HEK293 (cell line): ENCODE results near the gene MDM2.

Experiments used
- CTCF ChIA-PET: fragments of 350-600 bp; formaldehyde crosslinking; extraction: SDS; loops from one replicate; lab custom pipeline; 2021; ENCODE audit warnings: antibody characterized with exemption; lab: Yijun Ruan, JAX
- POLR2A ChIA-PET: fragments of 300-600 bp; formaldehyde crosslinking; extraction: SDS; loops from one replicate; lab custom pipeline; 2020; ENCODE audit warnings: antibody characterized with exemption, inconsistent platforms; lab: Yijun Ruan, JAX
- H3K27ac ChIP-seq: fragments of 200-500 bp; sonication (Bioruptor generic); 2 replicates; pipeline ENCODE4 v1.5.1; 2014; ENCODE audit warnings: low read depth, low read length, control low read depth, inconsistent platforms; ENCODE audit errors: extremely low read depth
- H3K36me3 ChIP-seq, 2 experiments: fragments of 200-500 bp in 1 of 2; sonication (Bioruptor generic) in 1 of 2; 1 replicate in 1 of 2; 2 replicates in 1 of 2; pipeline ENCODE4 v1.5.1; 2014 to 2017; ENCODE audit warnings: inconsistent platforms in 2 of 2, low read length in 2 of 2; ENCODE audit not compliant: control insufficient read depth in 2 of 2, insufficient read depth in 1 of 2
- H3K4me1 ChIP-seq: fragments of 200-500 bp; sonication (Bioruptor generic); 2 replicates; pipeline ENCODE4 v1.5.1; 2014; ENCODE audit warnings: mild to moderate bottlenecking, low read length, inconsistent platforms; ENCODE audit not compliant: control insufficient read depth, insufficient read depth
- H3K4me3 ChIP-seq: 2 replicates; pipeline ENCODE4 v1.5.1; 2011; ENCODE audit warnings: low read depth, mild to moderate bottlenecking, control low read depth, low read length, moderate library complexity
- H3K9me3 ChIP-seq: fragments of 200-500 bp; sonication (Bioruptor generic); 2 replicates; pipeline ENCODE4 v1.5.1; 2014; ENCODE audit warnings: low read depth, low read length, inconsistent platforms; ENCODE audit not compliant: control insufficient read depth, insufficient read depth
- SCRT2 ChIP-seq: fragments of 450-650 bp; formaldehyde crosslinking; IDR thresholded peaks from 2 replicates; pipeline ENCODE4 v1.5.1; 2016; ENCODE audit warnings: missing biosample characterization, missing genetic modification characterization
- YY1 ChIP-seq: fragments of 450-650 bp; formaldehyde crosslinking; IDR thresholded peaks from 2 replicates; pipeline ENCODE4 v1.5.1; 2018; ENCODE audit warnings: missing biosample characterization, missing genetic modification characterization
- ZNF10 ChIP-seq: fragments of 450-650 bp; formaldehyde crosslinking; IDR thresholded peaks from 2 replicates; pipeline ENCODE4 v1.5.1; 2017; ENCODE audit warnings: missing biosample characterization, missing genetic modification characterization
- ZNF140 ChIP-seq: fragments of 450-650 bp; formaldehyde crosslinking; IDR thresholded peaks from 2 replicates; pipeline ENCODE4 v1.5.1; 2016; ENCODE audit warnings: missing biosample characterization, missing genetic modification characterization
- ZNF155 ChIP-seq: fragments of 450-650 bp; formaldehyde crosslinking; IDR thresholded peaks from 2 replicates; pipeline ENCODE4 v1.5.1; 2016; ENCODE audit warnings: missing biosample characterization, missing genetic modification characterization
- ZNF157 ChIP-seq: fragments of 450-650 bp; formaldehyde crosslinking; IDR thresholded peaks from 2 replicates; pipeline ENCODE4 v1.5.1; 2016; ENCODE audit warnings: missing biosample characterization, missing genetic modification characterization
- ZNF214 ChIP-seq: fragments of 450-650 bp; formaldehyde crosslinking; IDR thresholded peaks from 2 replicates; pipeline ENCODE4 v1.5.1; 2017; ENCODE audit warnings: missing biosample characterization, mild to moderate bottlenecking, missing genetic modification characterization, borderline replicate concordance
- ZNF350 ChIP-seq: fragments of 450-650 bp; formaldehyde crosslinking; IDR thresholded peaks from 2 replicates; pipeline ENCODE4 v1.5.0; 2017; ENCODE audit warnings: missing biosample characterization, mild to moderate bottlenecking, missing genetic modification characterization
- ZNF529 ChIP-seq: fragments of 450-650 bp; formaldehyde crosslinking; IDR thresholded peaks from 2 replicates; pipeline ENCODE4 v1.5.1; 2017; ENCODE audit warnings: missing genetic modification characterization, missing biosample characterization; ENCODE audit not compliant: insufficient replicate concordance
- ZNF560 ChIP-seq: fragments of 450-650 bp; formaldehyde crosslinking; IDR thresholded peaks from 2 replicates; pipeline ENCODE4 v1.5.1; 2017; ENCODE audit warnings: missing biosample characterization, missing genetic modification characterization, borderline replicate concordance
- ZNF785 ChIP-seq: fragments of 450-650 bp; formaldehyde crosslinking; IDR thresholded peaks from 2 replicates; pipeline ENCODE4 v1.5.1; 2016; ENCODE audit warnings: missing biosample characterization, missing genetic modification characterization
- TF ChIP-seq, protein P1 (sequence below): fragments of 450-650 bp; formaldehyde crosslinking; IDR thresholded peaks from 2 replicates; pipeline ENCODE4 v1.5.1; 2016; ENCODE audit warnings: missing biosample characterization, missing genetic modification characterization
- TF ChIP-seq, protein P2 (sequence below): fragments of 450-650 bp; formaldehyde crosslinking; IDR thresholded peaks from 2 replicates; pipeline ENCODE4 v1.5.1; 2016; ENCODE audit warnings: missing biosample characterization, missing genetic modification characterization
- TF ChIP-seq, protein P3 (sequence below): fragments of 450-650 bp; formaldehyde crosslinking; conservative IDR thresholded peaks from 2 replicates; pipeline ENCODE4 v1.5.1; 2016; ENCODE audit warnings: low read depth, missing biosample characterization, missing genetic modification characterization
- TF ChIP-seq, protein P4 (sequence below): fragments of 450-650 bp; formaldehyde crosslinking; IDR thresholded peaks from 2 replicates; pipeline ENCODE4 v1.5.1; 2016; ENCODE audit warnings: missing biosample characterization, missing genetic modification characterization
- TF ChIP-seq, protein P5 (sequence below): fragments of 450-650 bp; formaldehyde crosslinking; IDR thresholded peaks from 2 replicates; pipeline ENCODE4 v1.5.1; 2016; ENCODE audit warnings: missing biosample characterization, missing genetic modification characterization

Gene MDM2

DNA sequence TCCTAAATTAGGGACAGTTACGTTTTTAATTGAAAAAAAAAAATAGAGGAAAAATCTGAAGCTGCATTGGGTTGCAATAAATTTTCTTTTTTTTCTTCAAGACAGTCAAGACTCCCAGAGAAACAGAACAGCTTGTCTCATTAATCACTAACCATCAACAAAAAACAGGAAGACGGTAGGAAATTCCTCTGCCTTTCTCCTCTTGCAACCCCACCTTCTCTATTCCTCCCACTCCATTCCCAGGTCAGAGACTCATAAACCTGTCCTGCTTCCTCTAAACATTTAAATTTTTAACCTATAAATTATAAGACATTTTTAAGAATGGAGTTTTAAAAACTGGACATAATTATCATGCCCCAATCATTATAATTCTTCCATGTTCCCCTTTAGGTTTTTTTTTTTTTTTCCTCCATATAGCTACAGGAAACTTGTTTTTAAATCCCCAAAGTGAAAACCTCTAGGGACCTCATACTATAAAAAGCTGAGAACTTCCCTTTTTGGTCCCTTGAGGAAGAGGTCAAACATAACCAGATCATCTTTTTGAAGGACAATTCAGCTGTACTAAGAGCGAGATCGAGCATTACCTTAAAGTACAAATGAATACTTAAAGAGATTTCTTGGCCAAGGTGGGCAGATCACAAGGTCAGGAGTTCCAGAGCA lies 89.0 kb downstream of the MDM2 start (continued):
- TF ChIP-seq, protein P1, sequence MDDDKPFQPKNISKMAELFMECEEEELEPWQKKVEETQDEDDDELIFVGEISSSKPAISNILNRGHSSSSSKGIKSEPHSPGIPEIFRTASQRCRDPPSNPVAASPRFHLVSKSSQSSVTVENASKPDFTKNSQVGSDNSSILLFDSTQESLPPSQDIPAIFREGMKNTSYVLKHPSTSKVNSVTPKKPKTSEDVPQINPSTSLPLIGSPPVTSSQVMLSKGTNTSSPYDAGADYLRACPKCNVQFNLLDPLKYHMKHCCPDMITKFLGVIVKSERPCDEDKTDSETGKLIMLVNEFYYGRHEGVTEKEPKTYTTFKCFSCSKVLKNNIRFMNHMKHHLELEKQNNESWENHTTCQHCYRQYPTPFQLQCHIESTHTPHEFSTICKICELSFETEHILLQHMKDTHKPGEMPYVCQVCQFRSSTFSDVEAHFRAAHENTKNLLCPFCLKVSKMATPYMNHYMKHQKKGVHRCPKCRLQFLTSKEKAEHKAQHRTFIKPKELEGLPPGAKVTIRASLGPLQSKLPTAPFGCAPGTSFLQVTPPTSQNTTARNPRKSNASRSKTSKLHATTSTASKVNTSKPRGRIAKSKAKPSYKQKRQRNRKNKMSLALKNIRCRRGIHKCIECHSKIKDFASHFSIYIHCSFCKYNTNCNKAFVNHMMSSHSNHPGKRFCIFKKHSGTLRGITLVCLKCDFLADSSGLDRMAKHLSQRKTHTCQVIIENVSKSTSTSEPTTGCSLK = no peak
- TF ChIP-seq, protein P2, sequence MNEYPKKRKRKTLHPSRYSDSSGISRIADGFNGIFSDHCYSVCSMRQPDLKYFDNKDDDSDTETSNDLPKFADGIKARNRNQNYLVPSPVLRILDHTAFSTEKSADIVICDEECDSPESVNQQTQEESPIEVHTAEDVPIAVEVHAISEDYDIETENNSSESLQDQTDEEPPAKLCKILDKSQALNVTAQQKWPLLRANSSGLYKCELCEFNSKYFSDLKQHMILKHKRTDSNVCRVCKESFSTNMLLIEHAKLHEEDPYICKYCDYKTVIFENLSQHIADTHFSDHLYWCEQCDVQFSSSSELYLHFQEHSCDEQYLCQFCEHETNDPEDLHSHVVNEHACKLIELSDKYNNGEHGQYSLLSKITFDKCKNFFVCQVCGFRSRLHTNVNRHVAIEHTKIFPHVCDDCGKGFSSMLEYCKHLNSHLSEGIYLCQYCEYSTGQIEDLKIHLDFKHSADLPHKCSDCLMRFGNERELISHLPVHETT (tag by site-specific recombination) = no peak
- TF ChIP-seq, protein P3, sequence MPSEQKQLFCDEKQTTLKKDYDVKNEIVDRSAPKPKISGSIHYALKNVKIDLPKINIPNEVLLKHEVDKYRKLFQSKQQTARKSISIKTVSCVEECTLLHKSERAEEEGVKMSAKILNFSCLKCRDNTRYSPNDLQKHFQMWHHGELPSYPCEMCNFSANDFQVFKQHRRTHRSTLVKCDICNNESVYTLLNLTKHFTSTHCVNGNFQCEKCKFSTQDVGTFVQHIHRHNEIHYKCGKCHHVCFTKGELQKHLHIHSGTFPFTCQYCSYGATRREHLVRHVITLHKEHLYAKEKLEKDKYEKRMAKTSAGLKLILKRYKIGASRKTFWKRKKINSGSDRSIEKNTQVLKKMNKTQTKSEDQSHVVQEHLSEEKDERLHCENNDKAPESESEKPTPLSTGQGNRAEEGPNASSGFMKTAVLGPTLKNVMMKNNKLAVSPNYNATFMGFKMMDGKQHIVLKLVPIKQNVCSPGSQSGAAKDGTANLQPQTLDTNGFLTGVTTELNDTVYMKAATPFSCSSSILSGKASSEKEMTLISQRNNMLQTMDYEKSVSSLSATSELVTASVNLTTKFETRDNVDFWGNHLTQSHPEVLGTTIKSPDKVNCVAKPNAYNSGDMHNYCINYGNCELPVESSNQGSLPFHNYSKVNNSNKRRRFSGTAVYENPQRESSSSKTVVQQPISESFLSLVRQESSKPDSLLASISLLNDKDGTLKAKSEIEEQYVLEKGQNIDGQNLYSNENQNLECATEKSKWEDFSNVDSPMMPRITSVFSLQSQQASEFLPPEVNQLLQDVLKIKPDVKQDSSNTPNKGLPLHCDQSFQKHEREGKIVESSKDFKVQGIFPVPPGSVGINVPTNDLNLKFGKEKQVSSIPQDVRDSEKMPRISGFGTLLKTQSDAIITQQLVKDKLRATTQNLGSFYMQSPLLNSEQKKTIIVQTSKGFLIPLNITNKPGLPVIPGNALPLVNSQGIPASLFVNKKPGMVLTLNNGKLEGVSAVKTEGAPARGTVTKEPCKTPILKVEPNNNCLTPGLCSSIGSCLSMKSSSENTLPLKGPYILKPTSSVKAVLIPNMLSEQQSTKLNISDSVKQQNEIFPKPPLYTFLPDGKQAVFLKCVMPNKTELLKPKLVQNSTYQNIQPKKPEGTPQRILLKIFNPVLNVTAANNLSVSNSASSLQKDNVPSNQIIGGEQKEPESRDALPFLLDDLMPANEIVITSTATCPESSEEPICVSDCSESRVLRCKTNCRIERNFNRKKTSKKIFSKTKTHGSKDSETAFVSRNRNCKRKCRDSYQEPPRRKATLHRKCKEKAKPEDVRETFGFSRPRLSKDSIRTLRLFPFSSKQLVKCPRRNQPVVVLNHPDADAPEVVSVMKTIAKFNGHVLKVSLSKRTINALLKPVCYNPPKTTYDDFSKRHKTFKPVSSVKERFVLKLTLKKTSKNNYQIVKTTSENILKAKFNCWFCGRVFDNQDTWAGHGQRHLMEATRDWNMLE (tag by site-specific recombination) = no peak
- no peak for TF ChIP-seq SCRT2

DNA sequence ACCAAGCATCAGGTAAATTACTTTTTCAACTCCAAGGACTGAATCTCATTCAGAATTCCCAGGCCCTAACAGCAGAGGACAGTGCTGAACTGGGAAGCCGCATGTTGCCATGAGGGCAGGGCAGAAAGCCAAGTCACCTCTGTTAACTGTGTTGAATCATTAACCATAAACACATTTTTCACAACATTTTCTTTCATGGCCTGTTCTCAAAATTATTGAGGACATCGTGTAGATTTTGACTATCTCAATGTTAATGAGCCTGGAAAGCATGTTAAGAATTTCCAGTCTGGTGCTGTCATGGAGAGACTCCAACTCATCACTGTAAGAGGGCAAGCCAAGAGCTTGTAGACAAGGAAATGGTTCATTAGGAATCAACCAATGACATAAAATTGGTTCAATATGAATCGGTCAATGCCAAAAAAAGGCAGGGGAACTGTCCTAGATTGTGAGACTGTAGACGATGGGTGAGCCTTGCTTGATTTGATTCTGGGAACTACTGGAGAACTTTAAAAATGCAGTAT lies 91.3 kb downstream of the MDM2 start:
- H3K4me3 ChIP-seq = no peak overlapping the region
- H3K4me1 ChIP-seq = no peaks in the 10 kb centered on the region
- H3K36me3 ChIP-seq = no peaks in the 10 kb centered on the region
- POLR2A ChIA-PET = no interaction called here
- CTCF ChIA-PET = interaction anchor here (0.6 to 1.2 kb wide), 3 partner anchors 25 to 260 kb away, joined by 3 to 4 read pairs (median 3); no protein-coding TSS in a partner anchor
- no peaks in the 10 kb centered on the region for H3K9me3 ChIP-seq
- no peak overlapping the region for H3K27ac ChIP-seq
- TF ChIP-seq, protein P4, sequence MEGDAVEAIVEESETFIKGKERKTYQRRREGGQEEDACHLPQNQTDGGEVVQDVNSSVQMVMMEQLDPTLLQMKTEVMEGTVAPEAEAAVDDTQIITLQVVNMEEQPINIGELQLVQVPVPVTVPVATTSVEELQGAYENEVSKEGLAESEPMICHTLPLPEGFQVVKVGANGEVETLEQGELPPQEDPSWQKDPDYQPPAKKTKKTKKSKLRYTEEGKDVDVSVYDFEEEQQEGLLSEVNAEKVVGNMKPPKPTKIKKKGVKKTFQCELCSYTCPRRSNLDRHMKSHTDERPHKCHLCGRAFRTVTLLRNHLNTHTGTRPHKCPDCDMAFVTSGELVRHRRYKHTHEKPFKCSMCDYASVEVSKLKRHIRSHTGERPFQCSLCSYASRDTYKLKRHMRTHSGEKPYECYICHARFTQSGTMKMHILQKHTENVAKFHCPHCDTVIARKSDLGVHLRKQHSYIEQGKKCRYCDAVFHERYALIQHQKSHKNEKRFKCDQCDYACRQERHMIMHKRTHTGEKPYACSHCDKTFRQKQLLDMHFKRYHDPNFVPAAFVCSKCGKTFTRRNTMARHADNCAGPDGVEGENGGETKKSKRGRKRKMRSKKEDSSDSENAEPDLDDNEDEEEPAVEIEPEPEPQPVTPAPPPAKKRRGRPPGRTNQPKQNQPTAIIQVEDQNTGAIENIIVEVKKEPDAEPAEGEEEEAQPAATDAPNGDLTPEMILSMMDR (tag by site-specific recombination) = 0 out of 2 replicates have a peak, but pooled peaks have one; percentile 20
- no peak for TF ChIP-seq ZNF529 (tag by site-specific recombination)
- TF ChIP-seq, all 188 proteins: peak for 1

DNA sequence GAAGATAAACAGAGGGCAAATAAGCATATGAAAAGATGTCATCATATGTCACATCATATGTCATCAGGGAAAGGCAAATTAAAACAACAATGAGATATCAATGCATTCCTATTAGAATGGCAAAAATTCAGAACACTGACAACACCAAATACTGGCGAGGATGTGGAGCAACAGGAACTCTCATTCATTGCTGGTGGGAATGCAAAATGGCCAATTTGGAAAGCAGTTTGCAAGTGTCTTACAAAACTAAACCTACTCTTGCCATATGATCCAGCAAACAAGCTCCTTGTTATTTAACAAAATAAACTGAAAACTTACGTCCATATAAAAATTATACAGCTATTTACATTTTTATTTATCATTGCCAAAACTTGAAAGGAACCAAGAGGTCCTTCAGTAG lies 92.3 kb downstream of the MDM2 start:
- H3K4me3 ChIP-seq = no peak overlapping the region
- CTCF ChIA-PET = interaction anchor here (0.7 to 1.2 kb wide), 2 partner anchors 26 to 170 kb away, joined by 3 to 4 read pairs; no protein-coding TSS in a partner anchor
- POLR2A ChIA-PET = no interaction called here
- no peak overlapping the region for H3K27ac ChIP-seq
- H3K9me3 ChIP-seq = no peaks in the 10 kb centered on the region
- H3K36me3 ChIP-seq = no peaks in the 10 kb centered on the region
- H3K4me1 ChIP-seq = no peaks in the 10 kb centered on the region
- TF ChIP-seq ZNF157 = no peak
- no peak for TF ChIP-seq ZNF140 (tag by site-specific recombination)
- TF ChIP-seq ZNF10 = no peak
- TF ChIP-seq, protein P5, sequence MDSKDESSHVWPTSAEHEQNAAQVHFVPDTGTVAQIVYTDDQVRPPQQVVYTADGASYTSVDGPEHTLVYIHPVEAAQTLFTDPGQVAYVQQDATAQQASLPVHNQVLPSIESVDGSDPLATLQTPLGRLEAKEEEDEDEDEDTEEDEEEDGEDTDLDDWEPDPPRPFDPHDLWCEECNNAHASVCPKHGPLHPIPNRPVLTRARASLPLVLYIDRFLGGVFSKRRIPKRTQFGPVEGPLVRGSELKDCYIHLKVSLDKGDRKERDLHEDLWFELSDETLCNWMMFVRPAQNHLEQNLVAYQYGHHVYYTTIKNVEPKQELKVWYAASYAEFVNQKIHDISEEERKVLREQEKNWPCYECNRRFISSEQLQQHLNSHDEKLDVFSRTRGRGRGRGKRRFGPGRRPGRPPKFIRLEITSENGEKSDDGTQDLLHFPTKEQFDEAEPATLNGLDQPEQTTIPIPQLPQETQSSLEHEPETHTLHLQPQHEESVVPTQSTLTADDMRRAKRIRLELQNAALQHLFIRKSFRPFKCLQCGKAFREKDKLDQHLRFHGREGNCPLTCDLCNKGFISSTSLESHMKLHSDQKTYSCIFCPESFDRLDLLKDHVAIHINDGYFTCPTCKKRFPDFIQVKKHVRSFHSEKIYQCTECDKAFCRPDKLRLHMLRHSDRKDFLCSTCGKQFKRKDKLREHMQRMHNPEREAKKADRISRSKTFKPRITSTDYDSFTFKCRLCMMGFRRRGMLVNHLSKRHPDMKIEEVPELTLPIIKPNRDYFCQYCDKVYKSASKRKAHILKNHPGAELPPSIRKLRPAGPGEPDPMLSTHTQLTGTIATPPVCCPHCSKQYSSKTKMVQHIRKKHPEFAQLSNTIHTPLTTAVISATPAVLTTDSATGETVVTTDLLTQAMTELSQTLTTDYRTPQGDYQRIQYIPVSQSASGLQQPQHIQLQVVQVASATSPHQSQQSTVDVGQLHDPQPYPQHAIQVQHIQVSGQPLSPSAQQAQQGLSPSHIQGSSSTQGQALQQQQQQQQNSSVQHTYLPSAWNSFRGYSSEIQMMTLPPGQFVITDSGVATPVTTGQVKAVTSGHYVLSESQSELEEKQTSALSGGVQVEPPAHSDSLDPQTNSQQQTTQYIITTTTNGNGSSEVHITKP = no peak
- no peak for TF ChIP-seq YY1 (tag by site-specific recombination)
- TF ChIP-seq ZNF560 (tag by site-specific recombination) = no peak
- TF ChIP-seq ZNF155 (tag by site-specific recombination) = no peak
- no peak for TF ChIP-seq ZNF350 (tag by site-specific recombination)
- no peak for TF ChIP-seq ZNF214 (tag by site-specific recombination)
- no peak for TF ChIP-seq ZNF785
